OCI-LY1 (cell line): ENCODE measurements around the gene PTPN13.

Experiments used
- CTCF ChIP-seq: fragments of 200-600 bp; sonication (generic), shearing (Covaris generic); IDR thresholded peaks from 2 replicates; pipeline ENCODE4 v1.5.1; 2017; ENCODE audit warnings: mild to moderate bottlenecking, antibody characterized with exemption, low read length, moderate library complexity, mixed read lengths
- EZH2 ChIP-seq: fragments of 200-600 bp; sonication (generic), shearing (Covaris generic); IDR thresholded peaks from 2 replicates; pipeline ENCODE4 v1.8.0; 2017; ENCODE audit warnings: borderline replicate concordance, mixed run types, mild to moderate bottlenecking, antibody characterized with exemption, low read length, moderate library complexity, mixed read lengths

DNA sequence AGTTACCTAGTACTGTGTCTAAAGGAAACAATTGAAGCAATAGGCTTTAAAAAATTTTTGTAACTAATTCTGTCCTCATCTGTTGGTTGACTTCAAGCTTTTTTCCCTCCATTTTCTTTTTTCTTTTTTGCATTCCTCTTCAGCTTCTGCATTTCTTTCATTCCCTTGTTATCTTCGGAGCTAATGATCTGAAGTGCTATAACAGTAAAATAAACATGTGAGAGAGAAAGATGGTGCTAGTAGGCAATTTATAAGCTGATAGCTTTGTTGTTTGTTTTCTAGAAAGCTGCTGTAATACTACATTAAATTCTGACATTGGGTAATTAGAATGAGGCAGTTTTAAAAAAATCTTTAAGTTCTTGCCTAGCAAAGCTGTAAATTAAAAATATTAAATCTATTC, 37.1 kb downstream of the PTPN13 start:
- TF ChIP-seq CTCF (no peak), EZH2 (no peak)
